Measurements from ENCODE around the gene RITA1.

- TF ChIP-seq CTCF (IDR thresholded peaks at IDR 0.05) (no peak), CBX8 (IDR thresholded peaks at IDR 0.05) (no peak), USF2 (IDR thresholded peaks at IDR 0.05) (no peak), HMGXB4 (CRISPR knock-in tag; IDR thresholded peaks at IDR 0.05; ENCODE audit: borderline replicate concordance) (no peak)
Measured at GRCh38 chr12:113146999-113147398, 38.5 kb upstream of the RITA1 start.
